ENCODE results near the gene MAGEB17. TPM values are rescaled to one million over a fixed set of nuclear protein-coding genes. Genes with fewer than 3 reads are reported as not detected.
"Not testable (repeated sequence)": the region's sequence is repeated elsewhere in the genome, so short reads cannot be mapped to it uniquely, and the experiment has no call there.

MAGEB17 gene
- total RNA-seq, 1 experiment from 2014 or later = not detected

DNA sequence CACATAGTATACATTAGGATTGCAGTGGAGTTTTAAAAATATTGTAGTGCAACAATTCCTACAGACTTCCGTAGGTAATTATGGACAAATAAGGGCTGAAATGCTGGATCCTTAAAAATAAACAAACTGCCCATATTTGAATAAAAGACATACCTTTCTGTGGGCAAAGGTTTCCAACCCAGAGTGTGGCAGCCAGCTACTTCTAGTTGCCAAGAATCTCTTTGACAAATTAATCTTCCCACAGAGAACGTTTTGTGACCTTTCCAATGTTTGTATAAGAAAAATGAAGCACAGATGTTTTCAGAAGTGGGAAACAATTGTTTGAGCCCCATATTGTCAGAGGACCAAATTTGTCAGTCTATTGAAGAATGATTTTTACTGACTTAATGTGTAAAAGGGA is 22.9 kb upstream of the MAGEB17 start:
- Histone ChIP-seq H3K4me3 (no peak overlapping the region), H3K36me3 (no peaks in the 10 kb centered on the region), H3K27me3 (no peaks in the 10 kb centered on the region), H3K9me3 (no peaks in the 10 kb centered on the region)
- no peak for DNase-seq

DNA sequence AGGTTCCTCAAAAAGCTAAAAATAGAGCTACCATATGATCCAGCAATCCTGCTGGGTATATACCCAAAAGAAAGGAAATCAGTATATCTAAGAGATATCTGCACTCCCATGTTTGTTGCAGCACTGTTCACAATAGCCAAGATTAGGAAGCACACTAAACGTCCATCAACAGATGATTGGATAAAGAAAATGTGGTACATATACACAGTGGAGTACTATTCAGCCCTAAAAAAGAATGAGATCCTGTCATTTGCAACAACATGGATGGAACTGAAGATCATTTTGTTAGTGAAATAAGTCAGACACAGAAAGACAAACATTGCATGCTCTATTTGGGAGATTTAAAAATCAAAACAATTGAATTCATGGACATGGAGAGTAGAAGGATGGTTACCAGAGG is 22.2 kb upstream of the MAGEB17 start:
- not testable (repeated sequence) for H3K36me3 ChIP-seq, DNase-seq, H3K27me3 ChIP-seq, H3K9me3 ChIP-seq, H3K4me3 ChIP-seq

DNA sequence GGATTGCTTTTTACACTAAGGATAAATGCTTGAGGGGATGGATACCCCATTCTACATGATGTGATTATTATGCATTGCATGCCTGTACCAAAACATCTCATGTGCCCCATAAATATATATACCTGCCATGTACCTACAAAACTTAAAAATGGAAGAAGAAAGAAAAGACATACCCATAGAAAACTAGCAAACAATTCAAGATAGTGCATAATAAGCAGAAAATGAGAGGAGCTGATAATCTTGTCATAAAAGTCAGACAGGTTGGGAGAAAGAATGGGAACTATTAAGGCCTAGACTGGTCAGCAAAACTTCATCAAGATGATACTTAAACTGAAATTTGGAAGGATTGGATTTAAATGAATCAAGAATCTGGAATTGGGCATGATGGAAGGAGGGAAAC is 21.6 kb upstream of the MAGEB17 start:
- no peaks in the 10 kb centered on the region for H3K36me3 ChIP-seq
- H3K9me3 ChIP-seq = no peaks in the 10 kb centered on the region
- H3K27me3 ChIP-seq = no peaks in the 10 kb centered on the region
- DNase-seq = no peak
- H3K4me3 ChIP-seq = no peak overlapping the region

DNA sequence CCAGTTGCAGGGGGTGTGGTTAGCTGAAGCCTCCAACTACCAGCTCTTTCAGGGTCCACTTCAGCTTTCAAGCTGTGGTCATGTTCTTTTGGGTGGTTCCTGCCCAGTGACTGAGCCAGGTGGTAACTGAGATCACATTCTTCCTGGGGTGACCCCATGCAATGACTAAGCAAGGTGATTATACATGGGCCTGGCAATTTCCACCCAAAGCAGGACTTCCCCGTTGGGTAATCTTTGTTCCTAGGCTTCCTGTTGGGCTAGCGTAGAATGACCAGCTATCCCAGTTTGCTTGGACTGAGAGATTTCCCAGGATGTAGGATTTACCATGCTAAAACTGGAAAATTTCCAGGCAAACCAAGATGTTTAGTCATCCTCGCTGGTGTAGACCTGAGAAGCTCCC is 18.4 kb upstream of the MAGEB17 start:
- Histone ChIP-seq H3K9me3 (no peaks in the 10 kb centered on the region), H3K4me3 (no peak overlapping the region), H3K36me3 (no peaks in the 10 kb centered on the region), H3K27me3 (no peaks in the 10 kb centered on the region)
- no peak for DNase-seq

DNA sequence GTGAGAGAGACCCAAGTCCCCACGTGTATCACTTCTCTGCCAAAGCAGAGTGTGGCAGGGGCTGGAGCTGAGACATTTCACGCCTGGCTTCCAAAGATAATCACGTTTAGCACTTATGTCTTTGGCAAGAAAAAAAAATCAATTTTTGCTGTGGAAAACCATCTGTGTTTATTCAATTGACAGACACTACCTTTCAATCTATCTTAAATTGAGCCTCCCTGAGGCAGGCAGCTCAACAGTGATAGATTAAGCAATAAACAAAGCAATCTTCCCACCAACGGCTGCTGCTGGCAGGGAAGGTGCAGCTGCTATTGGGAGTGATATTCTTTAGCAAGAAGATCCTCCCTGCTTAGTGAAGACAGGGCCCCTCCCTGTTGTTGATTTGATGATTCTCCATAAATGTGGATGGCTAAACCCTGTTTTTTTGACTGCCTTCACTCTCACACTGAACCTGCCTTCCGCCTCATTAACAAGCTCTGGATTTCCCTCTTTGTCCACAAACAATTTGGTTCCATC is 11.6 kb upstream of the MAGEB17 start:
- H3K36me3 ChIP-seq = no peaks in the 10 kb centered on the region
- DNase-seq = no peak
- H3K9me3 ChIP-seq = no peaks in the 10 kb centered on the region
- no peak overlapping the region for H3K4me3 ChIP-seq
- H3K27me3 ChIP-seq = no peaks in the 10 kb centered on the region

DNA sequence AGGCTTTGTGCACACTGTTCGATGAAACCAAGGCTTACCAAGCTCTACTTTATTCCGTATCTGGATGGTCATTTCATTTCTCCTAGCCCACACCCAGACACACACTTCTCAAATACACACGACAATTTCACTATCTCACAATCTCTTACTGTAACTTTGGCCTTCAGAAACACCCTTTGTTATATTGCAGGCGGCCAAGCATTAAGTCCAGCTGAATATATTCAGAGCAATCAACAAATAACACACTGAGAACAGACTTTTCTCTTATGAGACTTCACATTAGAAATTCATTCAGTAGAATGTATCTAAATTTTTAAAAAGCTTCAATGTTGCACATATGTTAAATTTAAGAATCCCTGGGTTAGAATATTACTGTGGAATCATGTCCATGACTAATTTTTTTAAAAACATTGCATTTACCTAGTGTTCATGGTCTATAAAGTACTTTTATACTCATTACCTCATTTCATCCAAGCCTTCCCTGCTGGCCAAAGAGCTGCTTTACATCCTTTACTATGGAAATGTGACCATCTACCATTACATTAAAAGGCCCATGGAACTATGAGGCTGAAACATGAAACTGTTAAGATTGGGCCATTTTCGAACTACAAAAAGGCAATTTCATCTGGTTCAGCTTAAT is 10.5 kb upstream of the MAGEB17 start:
- Histone ChIP-seq H3K9me3 (no peaks in the 10 kb centered on the region), H3K4me3 (no peak overlapping the region), H3K27me3 (no peaks in the 10 kb centered on the region), H3K36me3 (no peaks in the 10 kb centered on the region)
- no peak for DNase-seq

DNA sequence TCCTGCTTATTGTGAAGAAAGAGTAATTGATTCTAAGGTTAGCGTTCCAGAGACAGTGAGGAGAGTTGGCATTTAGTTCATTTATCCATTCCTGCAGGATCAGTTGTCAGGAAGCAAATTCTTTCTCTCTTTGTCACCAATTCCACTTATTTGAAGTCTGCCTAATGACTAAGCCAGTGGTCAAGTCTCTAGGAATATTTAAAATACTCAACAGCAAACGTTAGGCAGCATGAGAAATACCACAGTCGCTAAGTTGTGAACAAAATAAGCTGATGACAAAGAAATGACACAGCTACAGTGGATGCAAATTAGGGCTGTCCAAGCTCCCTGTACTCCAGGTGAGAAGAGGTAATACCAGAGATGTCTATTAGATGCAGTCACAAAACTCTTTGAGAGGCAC is 6.6 kb upstream of the MAGEB17 start:
- H3K4me3 ChIP-seq = no peak overlapping the region
- peak; percentile 12 for DNase-seq
- no peaks in the 10 kb centered on the region for H3K36me3 ChIP-seq
- no peaks in the 10 kb centered on the region for H3K9me3 ChIP-seq
- no peaks in the 10 kb centered on the region for H3K27me3 ChIP-seq

DNA sequence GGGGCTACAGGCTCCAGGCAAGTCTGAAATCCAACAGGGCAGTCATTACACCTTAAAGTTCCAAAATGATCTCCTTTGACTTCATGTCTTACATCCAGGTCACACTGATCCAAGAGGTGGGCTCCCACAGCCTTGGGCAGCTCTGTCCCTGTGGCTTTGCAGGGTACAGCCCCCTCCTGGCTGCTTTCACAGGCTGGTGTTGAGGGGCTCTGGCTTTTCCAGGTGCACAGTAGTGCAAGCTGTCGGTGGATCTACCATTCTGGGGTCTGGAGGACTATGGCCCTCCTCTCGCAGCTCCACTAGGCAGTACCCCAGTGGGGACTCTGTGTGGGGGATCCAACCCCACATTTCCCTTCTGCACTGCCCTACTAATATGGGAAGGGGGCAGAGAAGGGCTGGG is 6.1 kb upstream of the MAGEB17 start:
- not testable (repeated sequence) for DNase-seq, H3K36me3 ChIP-seq, H3K27me3 ChIP-seq

DNA sequence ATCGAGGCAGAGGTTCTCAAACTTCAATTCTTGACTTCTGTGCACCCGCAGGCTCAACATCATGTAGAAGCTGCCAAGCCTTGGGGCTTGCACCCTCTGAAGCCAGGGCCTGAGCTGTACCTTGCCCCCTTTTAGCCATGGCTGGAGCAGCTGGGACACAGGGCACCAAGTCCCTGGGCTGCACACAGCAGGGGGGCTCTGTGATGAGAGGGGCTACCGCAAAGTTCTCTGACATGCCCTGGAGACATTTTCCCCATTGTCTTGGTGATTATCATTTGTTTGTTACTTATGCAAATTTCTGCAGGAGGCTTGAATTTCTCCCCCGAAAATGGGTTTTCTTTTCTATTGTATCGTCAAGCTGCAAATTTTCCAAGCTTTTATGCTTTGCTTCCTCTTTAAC is 4.9 kb upstream of the MAGEB17 start:
- H3K4me3 ChIP-seq = no peak overlapping the region
- DNase-seq = no peak
- no peaks in the 10 kb centered on the region for H3K9me3 ChIP-seq
- H3K27me3 ChIP-seq = no peaks in the 10 kb centered on the region
- H3K36me3 ChIP-seq = no peaks in the 10 kb centered on the region

More for the DNA sequence above, 6.1 kb upstream of the MAGEB17 start:
- not testable (repeated sequence) for H3K9me3 ChIP-seq, H3K4me3 ChIP-seq

DNA sequence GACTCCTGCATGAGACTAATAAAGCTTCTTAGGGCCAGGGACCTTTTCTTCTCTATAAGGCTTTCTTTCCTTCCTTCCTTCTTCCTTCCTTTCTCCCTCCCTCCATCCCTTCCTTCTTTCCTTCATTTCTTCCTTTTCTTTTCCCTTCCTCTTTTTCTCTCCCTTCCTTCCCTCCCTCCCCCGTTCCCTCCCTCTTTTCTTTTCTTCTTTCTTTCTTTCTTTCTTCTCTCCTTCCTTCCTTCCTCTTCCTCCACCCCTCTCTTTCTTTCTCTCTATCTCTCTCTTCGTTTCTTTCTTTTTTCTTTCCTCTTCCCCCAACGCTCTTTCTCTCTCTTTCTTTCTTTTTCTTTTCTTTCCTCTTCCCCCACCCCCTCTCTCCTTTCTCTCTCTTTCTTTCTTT is 2.5 kb upstream of the MAGEB17 start:
- no peaks in the 10 kb centered on the region for H3K36me3 ChIP-seq

DNA sequence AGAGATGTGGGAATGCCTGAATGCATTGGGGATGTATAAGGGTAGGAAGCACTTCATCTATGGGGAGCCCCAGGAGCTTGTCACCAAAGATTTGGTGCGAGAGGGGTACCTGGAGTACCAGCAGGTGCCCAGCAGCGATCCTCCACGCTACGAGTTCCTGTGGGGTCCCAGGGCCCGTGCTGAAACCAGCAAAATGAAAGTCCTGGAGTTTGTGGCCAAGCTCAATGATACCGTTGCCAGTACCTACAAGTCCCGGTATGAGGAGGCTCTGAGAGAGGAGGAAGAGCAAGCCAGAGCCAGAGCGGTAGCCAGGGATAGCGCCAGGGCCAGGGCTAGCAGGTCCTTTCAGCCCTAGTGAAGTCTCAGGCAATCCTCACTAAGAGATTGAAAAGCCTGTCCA is 3.8 kb downstream of the MAGEB17 start:
- H3K4me3 ChIP-seq = no peak overlapping the region
- no peaks in the 10 kb centered on the region for H3K36me3 ChIP-seq
- no peak for DNase-seq
- H3K9me3 ChIP-seq = no peaks in the 10 kb centered on the region
- H3K27me3 ChIP-seq = no peaks in the 10 kb centered on the region

More for the DNA sequence above, 2.5 kb upstream of the MAGEB17 start:
- no peaks in the 10 kb centered on the region for H3K9me3 ChIP-seq
- H3K4me3 ChIP-seq = no peak overlapping the region
- no peak for DNase-seq
- no peaks in the 10 kb centered on the region for H3K27me3 ChIP-seq

DNA sequence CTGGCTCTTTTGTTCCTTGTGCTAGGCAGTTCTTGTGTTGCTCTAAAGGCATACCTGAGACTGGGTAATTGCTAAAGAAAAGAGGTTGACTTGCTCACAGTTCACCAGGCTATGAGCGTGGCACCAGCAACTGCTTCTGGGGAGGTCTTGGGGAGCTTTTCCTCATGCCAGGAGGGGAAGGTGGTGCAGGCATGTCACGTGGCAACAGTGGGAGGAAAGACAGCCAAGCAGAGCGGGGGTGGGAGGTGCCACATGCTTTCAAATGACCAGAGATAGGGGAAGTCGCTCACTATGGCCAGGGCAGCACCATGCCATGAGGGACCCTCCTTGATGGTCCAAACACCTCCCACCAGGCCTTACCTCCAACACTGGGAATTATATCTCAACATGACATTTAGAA is 4.7 kb downstream of the MAGEB17 start:
- Histone ChIP-seq H3K9me3 (no peaks in the 10 kb centered on the region), H3K36me3 (no peaks in the 10 kb centered on the region), H3K27me3 (no peaks in the 10 kb centered on the region), H3K4me3 (no peak overlapping the region)
- DNase-seq = no peak

DNA sequence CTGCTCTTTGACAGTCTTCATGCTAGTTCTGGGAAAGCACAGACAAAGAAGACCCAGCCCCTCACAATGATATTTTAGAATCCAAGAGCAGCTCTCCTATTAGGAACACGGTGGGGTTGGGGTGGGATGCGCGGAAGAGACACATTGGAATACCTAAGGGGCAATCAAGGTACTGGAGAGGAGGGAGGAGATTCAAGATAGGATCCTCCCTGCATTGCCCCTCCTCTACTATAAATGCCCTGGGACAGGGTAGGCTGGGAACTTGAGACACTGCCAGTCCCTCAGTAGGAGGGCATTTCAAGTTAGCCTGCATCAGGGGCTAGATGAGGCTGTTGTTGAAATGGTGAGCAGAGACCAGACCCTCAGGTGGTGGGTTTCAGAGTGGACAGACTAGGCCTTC is 5.1 kb downstream of the MAGEB17 start:
- no peaks in the 10 kb centered on the region for H3K27me3 ChIP-seq
- no peaks in the 10 kb centered on the region for H3K36me3 ChIP-seq
- no peaks in the 10 kb centered on the region for H3K9me3 ChIP-seq
- H3K4me3 ChIP-seq = no peak overlapping the region
- DNase-seq = no peak

DNA sequence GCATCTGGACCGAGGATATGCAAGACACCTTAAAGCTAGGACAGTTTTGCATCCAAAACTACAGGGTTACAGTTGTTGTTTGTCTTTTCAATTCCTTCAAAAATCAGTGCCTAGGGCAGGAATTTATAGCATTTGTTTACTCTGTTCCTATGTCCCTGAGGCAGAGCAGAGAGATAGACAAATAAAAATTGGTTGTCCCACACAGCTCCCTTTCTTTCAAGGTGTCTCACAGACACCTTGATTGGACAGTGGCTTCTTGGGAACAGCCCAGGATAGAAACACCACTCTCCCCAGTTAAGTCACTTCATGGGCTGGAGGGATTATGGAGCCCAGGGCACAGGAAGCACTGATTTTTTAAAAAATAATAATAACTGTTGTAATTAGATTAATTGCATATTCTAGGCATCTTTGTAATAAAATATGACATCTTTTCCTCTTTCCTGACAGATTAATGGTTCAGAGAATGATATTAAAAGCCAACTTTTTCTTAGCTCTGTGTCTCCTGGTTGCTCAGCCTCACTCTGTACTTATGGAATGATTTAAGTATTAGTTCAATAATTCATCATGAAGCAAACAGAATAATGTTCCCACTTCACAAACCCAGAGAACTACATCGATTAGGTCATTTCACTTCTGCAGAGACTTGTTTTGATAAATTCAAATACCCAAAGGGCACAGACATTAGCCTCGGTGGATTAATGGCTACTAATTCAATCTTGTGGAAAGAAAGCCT is 8.2 kb downstream of the MAGEB17 start:
- Histone ChIP-seq H3K4me3 (no peak overlapping the region), H3K9me3 (no peaks in the 10 kb centered on the region), H3K27me3 (no peaks in the 10 kb centered on the region), H3K36me3 (no peaks in the 10 kb centered on the region)
- DNase-seq = no peak

DNA sequence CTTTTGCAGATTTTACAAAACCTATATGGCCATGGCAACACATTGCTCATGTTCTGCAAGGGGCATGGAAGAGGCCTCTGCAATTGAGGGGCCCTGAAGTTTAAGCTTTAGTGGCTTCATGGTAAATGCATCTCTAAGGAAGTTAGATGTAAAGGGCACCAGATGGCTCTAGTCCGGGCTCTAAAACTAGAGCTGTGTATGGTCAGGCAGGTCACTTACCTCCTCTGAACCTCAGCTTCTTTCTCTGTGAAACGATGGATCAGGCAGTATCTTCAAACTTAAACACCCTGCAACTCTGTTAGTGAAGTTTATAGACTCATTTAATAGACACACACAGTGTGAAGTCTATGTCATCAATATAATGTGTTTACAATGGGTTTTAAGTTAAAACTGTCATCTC is 10.0 kb downstream of the MAGEB17 start:
- Histone ChIP-seq H3K9me3 (no peaks in the 10 kb centered on the region), H3K36me3 (no peaks in the 10 kb centered on the region), H3K4me3 (no peak overlapping the region), H3K27me3 (no peaks in the 10 kb centered on the region)
- DNase-seq = no peak

DNA sequence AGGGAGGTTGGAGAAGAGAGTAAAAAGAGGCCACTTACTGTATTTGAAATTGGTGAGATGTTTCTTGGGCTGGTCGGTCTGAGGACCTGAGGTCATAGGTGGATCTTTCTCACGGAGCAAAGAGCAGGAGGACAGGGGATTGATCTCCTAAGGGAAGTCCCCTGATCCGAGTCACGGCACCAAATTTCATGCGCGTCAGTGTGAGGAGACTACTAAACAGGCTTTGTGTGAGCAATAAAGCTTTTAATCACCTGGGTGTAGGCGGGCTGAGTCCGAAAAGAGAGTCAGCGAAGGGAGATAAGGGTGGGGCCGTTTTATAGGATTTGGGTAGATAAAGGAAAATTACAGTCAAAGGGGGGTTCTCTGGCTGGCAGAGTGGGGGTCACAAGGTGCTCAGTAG is 16.6 kb downstream of the MAGEB17 start:
- not testable (repeated sequence) for H3K36me3 ChIP-seq, DNase-seq, H3K4me3 ChIP-seq, H3K27me3 ChIP-seq, H3K9me3 ChIP-seq

DNA sequence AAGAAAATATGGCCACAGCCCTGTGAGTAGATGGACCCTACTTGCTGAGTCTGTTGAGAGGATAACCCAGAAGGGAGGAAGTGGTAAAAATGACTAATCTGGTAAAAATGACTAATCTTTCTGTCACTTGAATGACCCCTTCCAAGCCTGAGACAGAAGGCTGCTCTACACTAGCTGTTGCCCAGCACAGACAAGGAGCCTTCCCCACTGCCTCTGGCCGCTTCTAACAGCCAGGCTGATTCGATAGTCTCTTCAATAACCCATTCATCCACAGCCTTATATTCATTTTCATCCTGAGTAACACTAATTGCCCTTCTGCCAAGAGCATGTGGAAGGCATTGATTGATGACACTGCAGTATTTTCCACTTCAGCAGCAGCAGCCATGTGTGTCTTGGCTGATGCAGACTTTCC is 18.4 kb downstream of the MAGEB17 start:
- DNase-seq = peak; percentile 67
- H3K36me3 ChIP-seq = no peaks in the 10 kb centered on the region
- H3K9me3 ChIP-seq = peaks cover 5% of the 10 kb centered on the region; the same call in 1 of the 2 replicates
- H3K27me3 ChIP-seq = no peaks in the 10 kb centered on the region
- H3K4me3 ChIP-seq = no peak overlapping the region

DNA sequence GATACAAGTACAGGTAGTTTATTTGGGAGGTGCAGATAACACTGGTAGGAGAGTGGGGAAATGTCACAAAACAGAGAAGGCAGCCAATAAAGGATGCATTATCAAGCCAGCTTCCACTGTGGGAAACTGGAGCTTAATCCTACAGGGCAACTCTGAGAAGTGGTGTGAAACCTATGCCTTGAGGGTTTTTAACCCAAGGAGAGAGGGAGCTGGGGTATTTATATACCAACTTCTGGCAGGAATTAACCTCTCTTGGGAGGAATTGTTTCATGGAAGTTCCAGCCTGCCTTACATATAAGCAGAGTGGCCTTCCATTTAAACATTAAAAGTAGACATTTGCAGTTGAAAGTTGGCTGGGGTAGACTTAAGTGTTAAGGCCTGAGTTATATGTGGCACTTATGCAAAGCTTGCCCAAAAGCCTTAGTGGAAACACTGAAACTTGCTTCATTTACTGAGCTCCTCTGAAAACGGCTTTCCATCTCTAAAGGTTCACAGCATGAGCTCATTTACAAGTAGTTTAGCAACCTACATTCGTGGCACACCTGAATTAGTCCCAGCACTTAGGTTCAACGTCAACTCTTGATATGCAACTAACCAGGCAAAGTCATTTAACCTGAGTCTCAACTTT is 19.2 kb downstream of the MAGEB17 start:
- Histone ChIP-seq H3K9me3 (peaks cover 5% of the 10 kb centered on the region; the same call in 1 of the 2 replicates), H3K36me3 (no peaks in the 10 kb centered on the region), H3K4me3 (no peak overlapping the region), H3K27me3 (no peaks in the 10 kb centered on the region)
- no peak for DNase-seq

All from MG63 (cell line).